Fibroblast of pulmonary artery (primary cell): ENCODE measurements around the gene SCAI.
"Not testable (repeated sequence)": the region's sequence is repeated elsewhere in the genome, so short reads cannot be mapped to it uniquely, and the experiment has no call there.

Experiments
- DNase-seq: peaks from one replicate; pipeline ENCODE4 v3.0.0-alpha.2; 2010; ENCODE audit warnings: low read depth
- H3K4me3 ChIP-seq: replicated peaks from 2 replicates; pipeline ENCODE4 v1.5.1; 2011; ENCODE audit warnings: low read depth, mild to moderate bottlenecking, control low read depth, low read length, moderate library complexity
- TF ChIP-seq, protein P1 (sequence below): IDR thresholded peaks from 2 replicates; pipeline ENCODE4 v1.5.1; 2011; ENCODE audit warnings: mild to moderate bottlenecking, control low read depth, low read length, inconsistent platforms; ENCODE audit errors: missing control alignments

The SCAI gene

DNA sequence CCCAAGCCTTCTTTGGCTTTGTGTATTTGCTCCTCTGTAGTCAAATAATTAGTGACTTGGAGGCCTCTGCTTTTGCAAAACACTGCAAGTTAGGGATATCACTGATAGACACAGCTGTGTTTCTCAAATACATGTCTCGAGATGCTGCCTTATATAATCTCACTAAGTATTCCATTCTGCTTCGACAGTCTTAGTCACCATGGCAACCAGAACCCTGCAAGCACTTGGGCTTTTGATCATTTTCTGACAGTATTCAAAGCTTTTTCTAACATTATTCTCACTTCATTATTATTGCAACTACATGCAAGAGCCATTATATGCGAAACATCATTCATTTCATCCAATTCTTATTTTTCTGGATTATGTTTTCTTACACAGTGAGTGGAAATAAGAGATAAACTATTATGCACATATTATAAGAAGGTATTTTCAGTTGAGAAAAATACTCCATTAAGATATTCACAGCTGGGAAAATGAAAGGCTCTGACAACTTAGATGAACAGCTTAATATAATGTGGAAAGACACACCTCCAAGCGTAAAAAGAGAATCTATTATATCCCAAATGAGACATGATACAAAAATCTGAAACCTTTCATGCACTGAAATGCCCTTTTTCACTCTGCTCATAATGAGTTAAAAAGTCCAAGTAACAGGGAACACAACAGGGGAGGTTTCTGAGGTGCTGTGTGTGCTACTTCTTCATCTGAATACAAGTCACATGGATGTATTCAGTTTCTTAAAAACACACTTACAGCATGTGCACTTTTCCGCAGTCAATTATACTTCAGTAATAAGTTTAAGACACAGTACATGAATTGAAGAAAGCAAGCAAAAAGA is 93.9 kb downstream of the SCAI start:
- H3K4me3 ChIP-seq: no peak overlapping the region
- no peak for DNase-seq
- TF ChIP-seq, protein P1, sequence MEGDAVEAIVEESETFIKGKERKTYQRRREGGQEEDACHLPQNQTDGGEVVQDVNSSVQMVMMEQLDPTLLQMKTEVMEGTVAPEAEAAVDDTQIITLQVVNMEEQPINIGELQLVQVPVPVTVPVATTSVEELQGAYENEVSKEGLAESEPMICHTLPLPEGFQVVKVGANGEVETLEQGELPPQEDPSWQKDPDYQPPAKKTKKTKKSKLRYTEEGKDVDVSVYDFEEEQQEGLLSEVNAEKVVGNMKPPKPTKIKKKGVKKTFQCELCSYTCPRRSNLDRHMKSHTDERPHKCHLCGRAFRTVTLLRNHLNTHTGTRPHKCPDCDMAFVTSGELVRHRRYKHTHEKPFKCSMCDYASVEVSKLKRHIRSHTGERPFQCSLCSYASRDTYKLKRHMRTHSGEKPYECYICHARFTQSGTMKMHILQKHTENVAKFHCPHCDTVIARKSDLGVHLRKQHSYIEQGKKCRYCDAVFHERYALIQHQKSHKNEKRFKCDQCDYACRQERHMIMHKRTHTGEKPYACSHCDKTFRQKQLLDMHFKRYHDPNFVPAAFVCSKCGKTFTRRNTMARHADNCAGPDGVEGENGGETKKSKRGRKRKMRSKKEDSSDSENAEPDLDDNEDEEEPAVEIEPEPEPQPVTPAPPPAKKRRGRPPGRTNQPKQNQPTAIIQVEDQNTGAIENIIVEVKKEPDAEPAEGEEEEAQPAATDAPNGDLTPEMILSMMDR: no peak

- TF ChIP-seq, protein P1: no peak
- H3K4me3 ChIP-seq: no peak overlapping the region
- DNase-seq: no peak
These were observed 99.7 kb downstream of the SCAI start for GRCh38 chr9:125043631-125044030.

DNA sequence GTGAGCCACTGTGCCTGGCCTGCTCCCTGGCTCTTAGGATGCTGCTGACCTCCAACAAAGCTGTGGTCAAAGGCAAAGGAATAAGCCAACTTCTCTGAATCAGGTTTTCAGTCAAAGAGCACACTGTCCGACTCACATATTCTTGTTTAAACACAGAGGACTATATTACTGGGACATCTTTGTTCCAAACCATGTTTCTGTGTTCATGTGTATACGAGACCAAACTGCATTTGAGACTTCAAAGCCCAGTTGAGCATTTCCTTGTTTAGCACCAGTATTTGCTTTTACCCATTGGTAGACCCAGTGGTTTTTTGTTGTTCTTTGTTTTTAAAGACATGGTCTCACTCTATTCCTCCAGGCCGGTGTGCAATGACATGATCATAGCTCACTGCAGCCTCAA is 100.2 kb downstream of the SCAI start:
- no peak for DNase-seq
- TF ChIP-seq, protein P1: no peak

GRCh38 chr9:125038166-125038565 is 105.2 kb downstream of the SCAI start:
- TF ChIP-seq, protein P1: no peak
- no peak for DNase-seq
- H3K4me3 ChIP-seq: no peak overlapping the region

More for the DNA sequence above, 100.2 kb downstream of the SCAI start:
- H3K4me3 ChIP-seq: no peak overlapping the region

GRCh38 chr9:125028041-125028440 is 115.3 kb downstream of the SCAI start:
- TF ChIP-seq, protein P1: no peak
- no peak for DNase-seq

GRCh38 chr9:125024917-125025316 is 118.4 kb downstream of the SCAI start:
- TF ChIP-seq, protein P1: no peak
- no peak overlapping the region for H3K4me3 ChIP-seq
- DNase-seq: no peak

More at GRCh38 chr9:125028041-125028440, 115.3 kb downstream of the SCAI start:
- H3K4me3 ChIP-seq: no peak overlapping the region

DNA sequence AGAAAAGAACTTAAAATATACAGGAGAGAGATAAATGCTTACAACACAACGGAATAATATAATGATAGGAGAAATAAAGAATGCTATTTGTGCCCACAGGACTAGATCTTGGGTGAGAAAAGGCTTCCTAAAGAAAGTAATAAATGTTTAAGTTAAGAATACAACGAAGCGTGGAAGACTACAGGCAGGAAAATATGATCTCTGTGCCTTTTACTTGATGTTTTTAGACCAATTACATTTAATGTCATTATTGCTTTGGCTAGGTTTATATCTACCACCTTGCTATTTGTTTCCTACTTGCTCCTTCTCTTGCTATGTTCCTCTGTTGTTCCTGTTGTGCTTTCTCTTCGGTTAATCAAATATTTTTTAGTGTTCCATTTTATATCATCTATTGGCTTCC is 122.3 kb downstream of the SCAI start:
- no peak overlapping the region for H3K4me3 ChIP-seq
- DNase-seq: no peak

DNA sequence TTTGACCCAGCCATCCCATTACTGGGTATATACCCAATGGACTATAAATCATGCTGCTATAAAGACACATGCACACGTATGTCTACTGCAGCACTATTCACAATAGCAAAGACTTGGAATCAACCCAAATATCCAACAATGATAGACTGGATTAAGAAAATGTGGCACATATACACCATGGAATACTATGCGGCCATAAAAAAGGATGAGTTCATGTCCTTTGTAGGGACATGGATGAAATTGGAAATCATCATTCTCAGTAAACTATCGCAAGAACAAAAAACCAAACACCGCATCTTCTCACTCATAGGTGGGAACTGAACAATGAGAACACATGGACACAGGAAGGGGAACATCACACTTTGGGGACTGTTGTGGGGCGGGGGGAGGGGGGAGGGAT is 127.7 kb downstream of the SCAI start:
- DNase-seq, H3K4me3 ChIP-seq: not testable (repeated sequence)

More for the DNA sequence above, 122.3 kb downstream of the SCAI start:
- TF ChIP-seq, protein P1: no peak

GRCh38 chr9:125012013-125012412 is 131.3 kb downstream of the SCAI start:
- DNase-seq, H3K4me3 ChIP-seq: not testable (repeated sequence)
